Tibial nerve (tissue), 4 donors: ENCODE data around the gene KIF25. TPM values are rescaled to one million over a fixed set of nuclear protein-coding genes. Genes with fewer than 3 reads are reported as not detected.
A peak's percentile ranks its signal among the peaks of the same experiment; 100 is the strongest.
"Not testable (repeated sequence)": the region's sequence is repeated elsewhere in the genome, so short reads cannot be mapped to it uniquely, and the experiment has no call there.

ENCODE experiments used
- DNase-seq, 2 donors: peaks; one replicate each; pipeline ENCODE4 v3.0.0-alpha.2; 2019; ENCODE audit warnings: low spot score in 2 of 2
- H3K27ac ChIP-seq, 4 donors: fragments of 200-600 bp; sonication (generic) in 3 of 4; one replicate each; pipeline ENCODE4 v1.5.1; 2017 to 2019; ENCODE audit warnings: mild to moderate bottlenecking in 1 of 4
- H3K27me3 ChIP-seq, 2 donors: fragments of 200-600 bp; sonication (generic) in 1 of 2; one replicate each; pipeline versions ENCODE4 v1.5.1 to v1.6.0; 2017 to 2019
- H3K36me3 ChIP-seq, 3 donors: fragments of 200-600 bp; sonication (generic); one replicate each; pipeline ENCODE4 v1.5.1; 2018 to 2019
- H3K4me1 ChIP-seq, 4 donors: fragments of 200-600 bp; sonication (generic) in 3 of 4; one replicate each; pipeline ENCODE4 v1.5.1; 2017 to 2019
- H3K4me3 ChIP-seq, 4 donors: fragments of 200-600 bp; sonication (generic) in 3 of 4; one replicate each; pipeline ENCODE4 v1.5.1; 2017 to 2019; ENCODE audit warnings: mild to moderate bottlenecking in 1 of 4, moderate library complexity in 1 of 4
- H3K9me3 ChIP-seq, 4 donors: fragments of 200-600 bp; sonication (generic) in 3 of 4; one replicate each; pipeline ENCODE4 v1.5.1; 2017 to 2019
- CTCF ChIP-seq, 5 experiments: fragments of 200-600 bp in 3 of 5; fragments of 450-650 bp in 2 of 5; sonication (generic) in 3 of 5; IDR thresholded peaks; one replicate each; pipeline ENCODE4 v1.5.1; 2016 to 2019; ENCODE audit warnings: antibody characterized with exemption in 5 of 5, mild to moderate bottlenecking in 3 of 5, moderate library complexity in 2 of 5
- EP300 ChIP-seq, 2 donors: sonication (generic); formaldehyde crosslinking; IDR thresholded peaks; one replicate each; pipeline ENCODE4 v1.6.1; 2017; ENCODE audit warnings: antibody characterized with exemption in 2 of 2, mild to moderate bottlenecking in 1 of 2
- POLR2A ChIP-seq, 2 donors: fragments of 450-650 bp; IDR thresholded peaks; one replicate each; pipeline ENCODE4 v1.6.1; 2017; ENCODE audit warnings: antibody characterized with exemption in 2 of 2, mild to moderate bottlenecking in 2 of 2, moderate library complexity in 2 of 2
- WGBS, 2 donors: methylation state at CpG; one replicate each; pipeline ENCODE4 v1.1.5; 2018; 5-methylcytosine and 5-hydroxymethylcytosine counted together
- total RNA-seq, 4 donors: library from RNA; depleted of rRNA; stranded (reverse); fragments of >200 nt; gene quantifications; one replicate each; pipeline ENCODE4 v1.1.0, GENCODE V29; 2016

KIF25 gene
- total RNA-seq, 4 donors from 2014 or later = not detected

- Histone ChIP-seq H3K36me3 (peaks cover 0 to 16% (median 0%) of the 10 kb centered on the region in 3 donors), H3K4me1 (peaks cover 0 to 15% (median 0%) of the 10 kb centered on the region in 4 donors), H3K27ac (no peak overlapping the region), H3K9me3 (no peaks in the 10 kb centered on the region), H3K4me3 (no peak overlapping the region), H3K27me3 (no peaks in the 10 kb centered on the region)
- TF ChIP-seq EP300 (IDR thresholded peaks at IDR 0.05) (peak in 1 of 2 donors; percentile 37), POLR2A (IDR thresholded peaks at IDR 0.05) (no peak)
- no peak for DNase-seq
- WGBS, 2 donors = 49 to 59% methylated on average over 12 of the region's 12 CpGs
Observed at GRCh38 chr6:167974640-167975344, 22.7 kb upstream of the KIF25 start.

GRCh38 chr6:167975458-167975857 is 22.0 kb upstream of the KIF25 start:
- no peak for DNase-seq
- Histone ChIP-seq H3K4me3 (no peak overlapping the region), H3K4me1 (peaks cover 0 to 15% (median 0%) of the 10 kb centered on the region in 4 donors), H3K9me3 (no peaks in the 10 kb centered on the region), H3K36me3 (peaks cover 0 to 9% (median 0%) of the 10 kb centered on the region in 3 donors), H3K27ac (no peak overlapping the region), H3K27me3 (no peaks in the 10 kb centered on the region)
- TF ChIP-seq EP300 (IDR thresholded peaks at IDR 0.05) (no peak), CTCF (IDR thresholded peaks at IDR 0.05) (no peak), POLR2A (IDR thresholded peaks at IDR 0.05) (no peak)
- WGBS, 2 donors = 85 to 90% methylated on average over 19 of the region's 19 CpGs

- not testable (repeated sequence) for H3K4me3 ChIP-seq, DNase-seq, H3K27me3 ChIP-seq, H3K36me3 ChIP-seq, H3K9me3 ChIP-seq, H3K27ac ChIP-seq
- peaks cover 0 to 15% (median 0%) of the 10 kb centered on the region in 4 donors for H3K4me1 ChIP-seq
Observed at GRCh38 chr6:167976116-167976657, 21.3 kb upstream of the KIF25 start.

GRCh38 chr6:167976708-167977107 is 20.8 kb upstream of the KIF25 start:
- H3K9me3 ChIP-seq = no peaks in the 10 kb centered on the region
- H3K27ac ChIP-seq = no peak overlapping the region
- H3K27me3 ChIP-seq = no peaks in the 10 kb centered on the region
- H3K36me3 ChIP-seq = peaks cover 0 to 4% (median 0%) of the 10 kb centered on the region in 3 donors
- H3K4me1 ChIP-seq = peaks cover 0 to 15% (median 0%) of the 10 kb centered on the region in 4 donors
- no peak for DNase-seq
- WGBS, 2 donors = 82 to 84% methylated on average over 27 of the region's 27 CpGs
- no peak overlapping the region for H3K4me3 ChIP-seq
- no peak for TF ChIP-seq POLR2A (IDR thresholded peaks at IDR 0.05)
- no peak for TF ChIP-seq EP300 (IDR thresholded peaks at IDR 0.05)
- TF ChIP-seq CTCF (IDR thresholded peaks at IDR 0.05) = no peak

GRCh38 chr6:167977717-167978467 is 19.6 kb upstream of the KIF25 start:
- Histone ChIP-seq H3K27me3 (no peaks in the 10 kb centered on the region), H3K36me3 (no peaks in the 10 kb centered on the region), H3K4me1 (peaks cover 0 to 15% (median 0%) of the 10 kb centered on the region in 4 donors), H3K27ac (no peak overlapping the region), H3K9me3 (no peaks in the 10 kb centered on the region), H3K4me3 (no peak overlapping the region)
- TF ChIP-seq POLR2A (IDR thresholded peaks at IDR 0.05) = no peak
- TF ChIP-seq CTCF (IDR thresholded peaks at IDR 0.05) = no peak
- TF ChIP-seq EP300 (IDR thresholded peaks at IDR 0.05) = no peak
- no peak for DNase-seq
- WGBS, 2 donors = 93% methylated on average over 39 to 43 of the region's 43 CpGs

- no peaks in the 10 kb centered on the region for H3K27me3 ChIP-seq
- TF ChIP-seq POLR2A (IDR thresholded peaks at IDR 0.05) (no peak), EP300 (IDR thresholded peaks at IDR 0.05) (no peak), CTCF (IDR thresholded peaks at IDR 0.05) (no peak)
- no peak overlapping the region for H3K27ac ChIP-seq
- no peak for DNase-seq
- H3K36me3 ChIP-seq = no peaks in the 10 kb centered on the region
- no peak overlapping the region for H3K4me3 ChIP-seq
- no peaks in the 10 kb centered on the region for H3K9me3 ChIP-seq
- H3K4me1 ChIP-seq = peaks cover 0 to 15% (median 0%) of the 10 kb centered on the region in 4 donors
- 75 to 77% methylated on average over 7 of the region's 7 CpGs for WGBS, 2 donors
Observed at GRCh38 chr6:167978607-167979006, 18.9 kb upstream of the KIF25 start.
